HEK293 (cell line): Measurements from ENCODE around the gene RMP24.

Experiments
- CTCF ChIA-PET: fragments of 350-600 bp; formaldehyde crosslinking; extraction: SDS; loops from one replicate; lab custom pipeline; 2021; ENCODE audit warnings: antibody characterized with exemption; lab: Yijun Ruan, JAX
- POLR2A ChIA-PET: fragments of 300-600 bp; formaldehyde crosslinking; extraction: SDS; loops from one replicate; lab custom pipeline; 2020; ENCODE audit warnings: antibody characterized with exemption, inconsistent platforms; lab: Yijun Ruan, JAX
- H3K27ac ChIP-seq: fragments of 200-500 bp; sonication (Bioruptor generic); 2 replicates; pipeline ENCODE4 v1.5.1; 2014; ENCODE audit warnings: low read depth, low read length, control low read depth, inconsistent platforms; ENCODE audit errors: extremely low read depth
- H3K36me3 ChIP-seq, 2 experiments: fragments of 200-500 bp in 1 of 2; sonication (Bioruptor generic) in 1 of 2; 1 replicate in 1 of 2; 2 replicates in 1 of 2; pipeline ENCODE4 v1.5.1; 2014 to 2017; ENCODE audit warnings: inconsistent platforms in 2 of 2, low read length in 2 of 2; ENCODE audit not compliant: control insufficient read depth in 2 of 2, insufficient read depth in 1 of 2
- H3K4me1 ChIP-seq: fragments of 200-500 bp; sonication (Bioruptor generic); 2 replicates; pipeline ENCODE4 v1.5.1; 2014; ENCODE audit warnings: mild to moderate bottlenecking, low read length, inconsistent platforms; ENCODE audit not compliant: control insufficient read depth, insufficient read depth
- H3K4me3 ChIP-seq: 2 replicates; pipeline ENCODE4 v1.5.1; 2011; ENCODE audit warnings: low read depth, mild to moderate bottlenecking, control low read depth, low read length, moderate library complexity
- H3K9me3 ChIP-seq: fragments of 200-500 bp; sonication (Bioruptor generic); 2 replicates; pipeline ENCODE4 v1.5.1; 2014; ENCODE audit warnings: low read depth, low read length, inconsistent platforms; ENCODE audit not compliant: control insufficient read depth, insufficient read depth
- GFI1B ChIP-seq: fragments of 450-650 bp; formaldehyde crosslinking; IDR thresholded peaks from 2 replicates; pipeline ENCODE4 v1.5.1; 2016; ENCODE audit warnings: missing biosample characterization, missing genetic modification characterization
- KLF1 ChIP-seq: fragments of 450-650 bp; formaldehyde crosslinking; IDR thresholded peaks from 2 replicates; pipeline ENCODE4 v1.5.1; 2016; ENCODE audit warnings: missing biosample characterization, missing genetic modification characterization
- RBAK ChIP-seq: fragments of 450-650 bp; formaldehyde crosslinking; IDR thresholded peaks from 2 replicates; pipeline ENCODE4 v1.5.1; 2016; ENCODE audit warnings: missing biosample characterization, missing genetic modification characterization
- SP7 ChIP-seq: fragments of 450-650 bp; formaldehyde crosslinking; IDR thresholded peaks from 2 replicates; pipeline ENCODE4 v1.5.1; 2016; ENCODE audit warnings: missing biosample characterization, missing genetic modification characterization
- WT1 ChIP-seq: fragments of 450-650 bp; formaldehyde crosslinking; IDR thresholded peaks from 2 replicates; pipeline ENCODE4 v1.5.1; 2016; ENCODE audit warnings: missing biosample characterization, missing genetic modification characterization
- YY2 ChIP-seq: fragments of 450-650 bp; formaldehyde crosslinking; IDR thresholded peaks from 2 replicates; pipeline ENCODE4 v1.5.1; 2016; ENCODE audit warnings: missing biosample characterization, missing genetic modification characterization
- ZIC2 ChIP-seq: fragments of 450-650 bp; formaldehyde crosslinking; IDR thresholded peaks from 2 replicates; pipeline ENCODE4 v1.5.1; 2016; ENCODE audit warnings: missing biosample characterization, missing genetic modification characterization
- ZNF366 ChIP-seq: fragments of 450-650 bp; formaldehyde crosslinking; conservative IDR thresholded peaks from 2 replicates; pipeline ENCODE4 v1.5.1; 2016; ENCODE audit warnings: missing biosample characterization, missing genetic modification characterization
- ZNF530 ChIP-seq: fragments of 450-650 bp; formaldehyde crosslinking; IDR thresholded peaks from 2 replicates; pipeline ENCODE4 v1.5.1; 2016; ENCODE audit warnings: low read depth, missing biosample characterization, missing genetic modification characterization
- ZNF596 ChIP-seq: fragments of 450-650 bp; IDR thresholded peaks from 2 replicates; pipeline ENCODE4 v1.5.0; 2018; ENCODE audit warnings: missing biosample characterization, mild to moderate bottlenecking, missing genetic modification characterization, moderate library complexity
- ZNF791 ChIP-seq: fragments of 450-650 bp; formaldehyde crosslinking; IDR thresholded peaks from 2 replicates; pipeline ENCODE4 v1.5.1; 2016; ENCODE audit warnings: missing biosample characterization, missing genetic modification characterization
- ZNF843 ChIP-seq: fragments of 450-650 bp; formaldehyde crosslinking; IDR thresholded peaks from 2 replicates; pipeline ENCODE4 v1.5.1; 2016; ENCODE audit warnings: missing biosample characterization, missing genetic modification characterization
- TF ChIP-seq, protein P1 (sequence below): fragments of 450-650 bp; formaldehyde crosslinking; IDR thresholded peaks from 2 replicates; pipeline ENCODE4 v1.5.1; 2016; ENCODE audit warnings: missing biosample characterization, missing genetic modification characterization
- TF ChIP-seq, protein P2 (sequence below): fragments of 450-650 bp; formaldehyde crosslinking; IDR thresholded peaks from 2 replicates; pipeline ENCODE4 v1.5.1; 2016; ENCODE audit warnings: missing biosample characterization, missing genetic modification characterization
- TF ChIP-seq, protein P3 (sequence below): fragments of 450-650 bp; formaldehyde crosslinking; IDR thresholded peaks from 2 replicates; pipeline ENCODE4 v1.5.1; 2016; ENCODE audit warnings: missing biosample characterization, missing genetic modification characterization
- TF ChIP-seq, protein P4 (sequence below): fragments of 450-650 bp; formaldehyde crosslinking; IDR thresholded peaks from 2 replicates; pipeline ENCODE4 v1.5.1; 2016; ENCODE audit warnings: missing biosample characterization, missing genetic modification characterization, borderline replicate concordance

RMP24 gene

DNA sequence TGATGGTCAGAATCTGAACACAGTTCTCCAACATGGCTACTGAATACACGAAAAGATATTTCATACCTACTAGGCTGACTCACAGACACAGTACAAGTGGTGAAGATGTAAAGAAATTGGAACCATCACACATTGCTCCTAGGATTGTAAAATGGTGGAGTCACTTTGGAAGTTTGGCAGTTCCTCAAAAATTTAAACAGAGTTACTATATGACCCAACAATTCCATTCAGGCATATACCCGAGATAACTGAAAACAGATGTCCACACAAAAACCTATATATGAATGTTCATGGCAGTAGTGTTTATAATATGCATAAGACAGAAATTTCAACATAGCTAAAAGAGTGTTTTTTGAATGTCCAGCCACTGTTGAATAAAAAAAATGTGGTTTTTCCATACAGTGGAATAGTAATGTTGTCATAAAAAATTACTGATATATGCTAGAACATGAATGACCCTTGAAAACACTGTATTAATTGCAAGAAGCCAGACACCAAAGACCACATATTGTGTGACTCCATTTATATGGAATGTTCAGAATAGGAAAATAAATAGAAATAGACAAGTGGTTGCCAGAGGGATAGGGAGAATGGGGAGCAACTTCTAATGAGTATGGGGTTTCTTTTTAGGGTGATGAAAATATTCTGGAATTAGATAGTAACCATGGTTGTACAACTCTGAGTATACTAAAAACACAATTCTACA, 10.1 kb downstream of the RMP24 start (continued):
- TF ChIP-seq, protein P1, sequence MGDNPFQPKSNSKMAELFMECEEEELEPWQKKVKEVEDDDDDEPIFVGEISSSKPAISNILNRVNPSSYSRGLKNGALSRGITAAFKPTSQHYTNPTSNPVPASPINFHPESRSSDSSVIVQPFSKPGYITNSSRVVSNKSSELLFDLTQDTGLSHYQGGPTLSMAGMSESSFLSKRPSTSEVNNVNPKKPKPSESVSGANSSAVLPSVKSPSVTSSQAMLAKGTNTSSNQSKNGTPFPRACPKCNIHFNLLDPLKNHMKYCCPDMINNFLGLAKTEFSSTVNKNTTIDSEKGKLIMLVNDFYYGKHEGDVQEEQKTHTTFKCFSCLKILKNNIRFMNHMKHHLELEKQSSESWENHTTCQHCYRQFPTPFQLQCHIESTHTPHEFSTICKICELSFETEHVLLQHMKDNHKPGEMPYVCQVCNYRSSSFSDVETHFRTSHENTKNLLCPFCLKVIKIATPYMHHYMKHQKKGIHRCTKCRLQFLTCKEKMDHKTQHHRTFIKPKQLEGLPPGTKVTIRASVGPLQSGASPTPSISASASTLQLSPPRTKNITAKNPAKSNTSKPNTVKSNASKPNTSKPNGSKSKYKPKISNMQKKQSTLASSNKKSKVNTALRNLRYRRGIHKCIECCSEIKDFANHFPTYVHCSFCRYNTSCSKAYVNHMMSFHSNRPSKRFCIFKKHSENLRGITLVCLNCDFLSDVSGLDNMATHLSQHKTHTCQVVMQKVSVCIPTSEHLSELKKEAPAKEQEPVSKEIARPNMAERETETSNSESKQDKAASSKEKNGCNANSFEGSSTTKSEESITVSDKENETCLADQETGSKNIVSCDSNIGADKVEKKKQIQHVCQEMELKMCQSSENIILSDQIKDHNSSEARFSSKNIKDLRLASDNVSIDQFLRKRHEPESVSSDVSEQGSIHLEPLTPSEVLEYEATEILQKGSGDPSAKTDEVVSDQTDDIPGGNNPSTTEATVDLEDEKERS (tag by site-specific recombination) = no peak
- TF ChIP-seq, protein P2, sequence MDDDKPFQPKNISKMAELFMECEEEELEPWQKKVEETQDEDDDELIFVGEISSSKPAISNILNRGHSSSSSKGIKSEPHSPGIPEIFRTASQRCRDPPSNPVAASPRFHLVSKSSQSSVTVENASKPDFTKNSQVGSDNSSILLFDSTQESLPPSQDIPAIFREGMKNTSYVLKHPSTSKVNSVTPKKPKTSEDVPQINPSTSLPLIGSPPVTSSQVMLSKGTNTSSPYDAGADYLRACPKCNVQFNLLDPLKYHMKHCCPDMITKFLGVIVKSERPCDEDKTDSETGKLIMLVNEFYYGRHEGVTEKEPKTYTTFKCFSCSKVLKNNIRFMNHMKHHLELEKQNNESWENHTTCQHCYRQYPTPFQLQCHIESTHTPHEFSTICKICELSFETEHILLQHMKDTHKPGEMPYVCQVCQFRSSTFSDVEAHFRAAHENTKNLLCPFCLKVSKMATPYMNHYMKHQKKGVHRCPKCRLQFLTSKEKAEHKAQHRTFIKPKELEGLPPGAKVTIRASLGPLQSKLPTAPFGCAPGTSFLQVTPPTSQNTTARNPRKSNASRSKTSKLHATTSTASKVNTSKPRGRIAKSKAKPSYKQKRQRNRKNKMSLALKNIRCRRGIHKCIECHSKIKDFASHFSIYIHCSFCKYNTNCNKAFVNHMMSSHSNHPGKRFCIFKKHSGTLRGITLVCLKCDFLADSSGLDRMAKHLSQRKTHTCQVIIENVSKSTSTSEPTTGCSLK (tag by site-specific recombination) = no peak
- TF ChIP-seq, protein P3, sequence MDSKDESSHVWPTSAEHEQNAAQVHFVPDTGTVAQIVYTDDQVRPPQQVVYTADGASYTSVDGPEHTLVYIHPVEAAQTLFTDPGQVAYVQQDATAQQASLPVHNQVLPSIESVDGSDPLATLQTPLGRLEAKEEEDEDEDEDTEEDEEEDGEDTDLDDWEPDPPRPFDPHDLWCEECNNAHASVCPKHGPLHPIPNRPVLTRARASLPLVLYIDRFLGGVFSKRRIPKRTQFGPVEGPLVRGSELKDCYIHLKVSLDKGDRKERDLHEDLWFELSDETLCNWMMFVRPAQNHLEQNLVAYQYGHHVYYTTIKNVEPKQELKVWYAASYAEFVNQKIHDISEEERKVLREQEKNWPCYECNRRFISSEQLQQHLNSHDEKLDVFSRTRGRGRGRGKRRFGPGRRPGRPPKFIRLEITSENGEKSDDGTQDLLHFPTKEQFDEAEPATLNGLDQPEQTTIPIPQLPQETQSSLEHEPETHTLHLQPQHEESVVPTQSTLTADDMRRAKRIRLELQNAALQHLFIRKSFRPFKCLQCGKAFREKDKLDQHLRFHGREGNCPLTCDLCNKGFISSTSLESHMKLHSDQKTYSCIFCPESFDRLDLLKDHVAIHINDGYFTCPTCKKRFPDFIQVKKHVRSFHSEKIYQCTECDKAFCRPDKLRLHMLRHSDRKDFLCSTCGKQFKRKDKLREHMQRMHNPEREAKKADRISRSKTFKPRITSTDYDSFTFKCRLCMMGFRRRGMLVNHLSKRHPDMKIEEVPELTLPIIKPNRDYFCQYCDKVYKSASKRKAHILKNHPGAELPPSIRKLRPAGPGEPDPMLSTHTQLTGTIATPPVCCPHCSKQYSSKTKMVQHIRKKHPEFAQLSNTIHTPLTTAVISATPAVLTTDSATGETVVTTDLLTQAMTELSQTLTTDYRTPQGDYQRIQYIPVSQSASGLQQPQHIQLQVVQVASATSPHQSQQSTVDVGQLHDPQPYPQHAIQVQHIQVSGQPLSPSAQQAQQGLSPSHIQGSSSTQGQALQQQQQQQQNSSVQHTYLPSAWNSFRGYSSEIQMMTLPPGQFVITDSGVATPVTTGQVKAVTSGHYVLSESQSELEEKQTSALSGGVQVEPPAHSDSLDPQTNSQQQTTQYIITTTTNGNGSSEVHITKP = no peak
- TF ChIP-seq ZNF366 (tag by site-specific recombination) = no peak

DNA sequence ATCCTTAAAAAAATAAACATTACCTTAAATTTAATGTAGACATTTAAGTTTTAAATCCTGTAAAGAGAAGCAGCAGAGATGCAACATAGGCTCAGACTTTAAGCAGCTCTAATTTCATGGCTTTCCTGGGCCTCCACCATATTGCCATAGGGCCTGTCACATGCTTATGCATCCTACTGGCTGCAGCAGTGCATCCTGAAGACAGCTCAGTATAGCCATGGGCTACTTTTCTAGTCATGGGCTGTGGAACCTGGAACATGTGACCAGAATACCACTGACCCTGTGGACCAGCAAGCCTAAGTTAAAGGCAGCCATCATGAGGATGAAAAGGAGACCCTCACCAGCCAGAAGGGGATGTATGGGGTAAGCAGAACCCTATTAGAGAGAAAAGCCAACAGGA, 10.7 kb downstream of the RMP24 start:
- CTCF ChIA-PET = no interaction called here
- TF ChIP-seq ZNF596 (tag by site-specific recombination) (no peak), SP7 (tag by site-specific recombination) (no peak), ZNF791 (no peak), GFI1B (tag by site-specific recombination) (no peak), ZNF530 (tag by site-specific recombination) (no peak), ZIC2 (tag by site-specific recombination) (no peak), YY2 (no peak), WT1 (tag by site-specific recombination) (no peak), RBAK (tag by site-specific recombination) (no peak), KLF1 (no peak), ZNF843 (no peak)
- TF ChIP-seq, protein P1 (tag by site-specific recombination) = no peak
- TF ChIP-seq, protein P4, sequence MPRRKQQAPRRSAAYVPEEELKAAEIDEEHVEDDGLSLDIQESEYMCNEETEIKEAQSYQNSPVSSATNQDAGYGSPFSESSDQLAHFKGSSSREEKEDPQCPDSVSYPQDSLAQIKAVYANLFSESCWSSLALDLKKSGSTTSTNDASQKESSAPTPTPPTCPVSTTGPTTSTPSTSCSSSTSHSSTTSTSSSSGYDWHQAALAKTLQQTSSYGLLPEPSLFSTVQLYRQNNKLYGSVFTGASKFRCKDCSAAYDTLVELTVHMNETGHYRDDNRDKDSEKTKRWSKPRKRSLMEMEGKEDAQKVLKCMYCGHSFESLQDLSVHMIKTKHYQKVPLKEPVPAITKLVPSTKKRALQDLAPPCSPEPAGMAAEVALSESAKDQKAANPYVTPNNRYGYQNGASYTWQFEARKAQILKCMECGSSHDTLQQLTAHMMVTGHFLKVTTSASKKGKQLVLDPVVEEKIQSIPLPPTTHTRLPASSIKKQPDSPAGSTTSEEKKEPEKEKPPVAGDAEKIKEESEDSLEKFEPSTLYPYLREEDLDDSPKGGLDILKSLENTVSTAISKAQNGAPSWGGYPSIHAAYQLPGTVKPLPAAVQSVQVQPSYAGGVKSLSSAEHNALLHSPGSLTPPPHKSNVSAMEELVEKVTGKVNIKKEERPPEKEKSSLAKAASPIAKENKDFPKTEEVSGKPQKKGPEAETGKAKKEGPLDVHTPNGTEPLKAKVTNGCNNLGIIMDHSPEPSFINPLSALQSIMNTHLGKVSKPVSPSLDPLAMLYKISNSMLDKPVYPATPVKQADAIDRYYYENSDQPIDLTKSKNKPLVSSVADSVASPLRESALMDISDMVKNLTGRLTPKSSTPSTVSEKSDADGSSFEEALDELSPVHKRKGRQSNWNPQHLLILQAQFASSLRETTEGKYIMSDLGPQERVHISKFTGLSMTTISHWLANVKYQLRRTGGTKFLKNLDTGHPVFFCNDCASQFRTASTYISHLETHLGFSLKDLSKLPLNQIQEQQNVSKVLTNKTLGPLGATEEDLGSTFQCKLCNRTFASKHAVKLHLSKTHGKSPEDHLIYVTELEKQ = no peak
- TF ChIP-seq, all 188 proteins: peak for 0
- Histone ChIP-seq H3K27ac (no peak overlapping the region), H3K4me3 (no peak overlapping the region), H3K36me3 (peaks cover 30 to 84% of the 10 kb centered on the region in 2 experiments), H3K4me1 (no peaks in the 10 kb centered on the region), H3K9me3 (no peaks in the 10 kb centered on the region)
- POLR2A ChIA-PET = no interaction called here
